Measurements from ENCODE around the gene CLIC5.

Gene CLIC5

DNA sequence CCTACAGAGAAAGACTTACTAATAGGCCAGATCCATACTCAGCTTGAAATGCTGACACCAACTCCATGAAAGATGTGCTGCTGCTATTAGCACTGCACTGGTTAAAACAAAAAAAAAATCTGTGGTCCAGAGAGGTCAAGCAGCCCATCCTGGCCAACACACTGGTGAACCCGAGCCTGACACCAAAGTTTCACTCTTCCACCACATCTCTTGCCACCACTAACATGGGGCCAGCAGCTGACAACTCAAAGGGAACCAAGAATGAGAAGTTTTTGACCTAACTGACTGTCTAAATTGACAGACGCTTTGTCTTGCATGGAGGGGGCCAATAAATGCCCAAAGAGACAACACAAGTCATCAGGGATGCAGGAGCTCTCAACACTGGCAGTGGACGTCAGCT lies 5.4 kb downstream of the CLIC5 start:
- Histone ChIP-seq H2BK5ac (ENCODE audit: low read depth, low read length, poor library complexity) (no peak overlapping the region), H3K4me3 (ENCODE audit: low read depth, low read length) (no peak overlapping the region), H3K4me2 (ENCODE audit: low read length) (no peak overlapping the region), H3K36me3 (ENCODE audit: control insufficient read depth in 1 of 2, insufficient read depth in 2 of 2, low read length in 2 of 2) (no peaks in the 10 kb centered on the region), H4K91ac (ENCODE audit: low read depth, low read length) (no peak overlapping the region), H4K12ac (ENCODE audit: low read depth, low read length) (no peak overlapping the region), H3K23ac (ENCODE audit: low read length) (no peak overlapping the region), H3K27me3 (ENCODE audit: insufficient read depth, low read length) (no peaks in the 10 kb centered on the region), H3K79me1 (ENCODE audit: low read length) (peaks cover 1% of the 10 kb centered on the region), H2BK120ac (ENCODE audit: insufficient read depth, low read length, poor library complexity) (no peak overlapping the region), H3K9ac (ENCODE audit: low read length) (no peak overlapping the region), H3K4ac (ENCODE audit: low read depth, low read length) (no peak overlapping the region), H3K27ac (ENCODE audit: low read depth, low read length) (no peak overlapping the region), H4K8ac (ENCODE audit: low read depth, low read length) (no peak overlapping the region), H2AFZ (ENCODE audit: insufficient read depth, low read length, poor library complexity) (no peak overlapping the region), H3K79me2 (ENCODE audit: control insufficient read depth, insufficient read depth, low read length, poor library complexity) (no peaks in the 10 kb centered on the region), H3K14ac (ENCODE audit: low read length) (no peak overlapping the region), H3K18ac (ENCODE audit: low read length) (no peak overlapping the region), H3K4me1 (ENCODE audit: control insufficient read depth in 1 of 2, insufficient read depth in 2 of 2, low read length in 2 of 2) (peaks cover 20 to 23% of the 10 kb centered on the region in 2 experiments), H2AK5ac (ENCODE audit: low read length) (no peak overlapping the region), H3K9me3 (ENCODE audit: insufficient read depth, low read depth, low read length) (no peaks in the 10 kb centered on the region), H2BK12ac (ENCODE audit: low read length) (no peak overlapping the region)
- WGBS (ENCODE audit: extremely low coverage, insufficient coverage, insufficient read length) = no CpG with 5 or more reads among the region's 3 CpGs
- DNase-seq = no peak

DNA sequence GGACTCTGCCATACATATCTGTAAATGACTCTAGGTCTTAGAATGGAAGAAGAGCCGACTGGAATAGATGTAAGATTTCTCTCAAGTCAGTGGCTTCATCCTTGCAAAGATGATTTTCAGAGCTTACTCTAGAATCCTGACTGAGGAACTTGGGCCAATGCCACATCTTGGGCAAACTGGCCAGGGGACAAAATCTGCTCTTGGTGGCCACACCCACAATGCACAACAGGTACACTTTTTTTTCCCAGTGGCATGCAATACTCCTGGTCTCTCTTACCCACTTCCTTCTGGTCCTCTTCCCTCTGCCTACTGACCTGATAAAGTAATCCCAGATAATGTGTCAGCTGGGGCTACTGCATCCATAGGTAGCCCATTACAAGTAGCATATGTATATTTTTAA lies 13.4 kb downstream of the CLIC5 start:
- no peak overlapping the region for H4K91ac ChIP-seq (ENCODE audit: low read depth, low read length)
- H3K4me3 ChIP-seq (ENCODE audit: low read depth, low read length) = no peak overlapping the region
- H3K14ac ChIP-seq (ENCODE audit: low read length) = no peak overlapping the region
- no peak overlapping the region for H3K18ac ChIP-seq (ENCODE audit: low read length)
- no peak overlapping the region for H2BK12ac ChIP-seq (ENCODE audit: low read length)
- H3K9ac ChIP-seq (ENCODE audit: low read length) = no peak overlapping the region
- H3K4me1 ChIP-seq (ENCODE audit: control insufficient read depth in 1 of 2, insufficient read depth in 2 of 2, low read length in 2 of 2) = peaks cover 0 to 5% of the 10 kb centered on the region in 2 experiments
- no peaks in the 10 kb centered on the region for H3K79me2 ChIP-seq (ENCODE audit: control insufficient read depth, insufficient read depth, low read length, poor library complexity)
- H3K4me2 ChIP-seq (ENCODE audit: low read length) = no peak overlapping the region
- DNase-seq = no peak
- H3K23ac ChIP-seq (ENCODE audit: low read length) = no peak overlapping the region
- no peak overlapping the region for H3K27ac ChIP-seq (ENCODE audit: low read depth, low read length)
- no peak overlapping the region for H2AK5ac ChIP-seq (ENCODE audit: low read length)
- H4K8ac ChIP-seq (ENCODE audit: low read depth, low read length) = no peak overlapping the region
- no peaks in the 10 kb centered on the region for H3K27me3 ChIP-seq (ENCODE audit: insufficient read depth, low read length)
- no peaks in the 10 kb centered on the region for H3K79me1 ChIP-seq (ENCODE audit: low read length)
- no peaks in the 10 kb centered on the region for H3K36me3 ChIP-seq (ENCODE audit: control insufficient read depth in 1 of 2, insufficient read depth in 2 of 2, low read length in 2 of 2)
- no peak overlapping the region for H2BK120ac ChIP-seq (ENCODE audit: insufficient read depth, low read length, poor library complexity)
- no peak overlapping the region for H2AFZ ChIP-seq (ENCODE audit: insufficient read depth, low read length, poor library complexity)
- no peaks in the 10 kb centered on the region for H3K9me3 ChIP-seq (ENCODE audit: insufficient read depth, low read depth, low read length)
- H4K12ac ChIP-seq (ENCODE audit: low read depth, low read length) = no peak overlapping the region
- WGBS (ENCODE audit: extremely low coverage, insufficient coverage, insufficient read length) = no CpG with 5 or more reads among the region's 1 CpG
- no peak overlapping the region for H3K4ac ChIP-seq (ENCODE audit: low read depth, low read length)
- no peak overlapping the region for H2BK5ac ChIP-seq (ENCODE audit: low read depth, low read length, poor library complexity)

DNA sequence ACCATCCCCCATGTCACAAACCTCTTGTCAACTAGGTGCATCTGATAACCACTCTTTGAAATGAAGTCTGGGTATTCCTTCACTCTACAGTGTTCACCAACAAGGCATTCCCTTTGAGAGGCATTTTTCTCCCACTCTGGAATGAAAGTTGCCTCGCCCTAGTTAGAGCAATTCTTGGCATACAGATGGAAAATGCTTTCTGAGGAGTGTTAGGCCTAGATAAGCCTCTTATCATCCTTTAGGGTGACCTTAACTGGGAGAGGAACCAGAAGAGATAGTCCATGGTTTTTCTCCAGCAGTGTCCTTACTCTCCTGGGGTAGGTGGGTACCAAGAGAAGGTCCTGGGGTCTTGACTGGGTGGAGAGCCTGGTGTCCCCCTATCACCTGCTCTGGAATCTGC lies 14.8 kb downstream of the CLIC5 start:
- Histone ChIP-seq H2BK120ac (ENCODE audit: insufficient read depth, low read length, poor library complexity) (no peak overlapping the region), H4K91ac (ENCODE audit: low read depth, low read length) (no peak overlapping the region), H2BK12ac (ENCODE audit: low read length) (no peak overlapping the region), H3K4me3 (ENCODE audit: low read depth, low read length) (no peak overlapping the region), H3K79me1 (ENCODE audit: low read length) (no peaks in the 10 kb centered on the region), H3K4me1 (ENCODE audit: control insufficient read depth in 1 of 2, insufficient read depth in 2 of 2, low read length in 2 of 2) (peaks cover 0 to 5% of the 10 kb centered on the region in 2 experiments), H4K8ac (ENCODE audit: low read depth, low read length) (no peak overlapping the region), H3K27ac (ENCODE audit: low read depth, low read length) (no peak overlapping the region), H3K9ac (ENCODE audit: low read length) (no peak overlapping the region), H3K9me3 (ENCODE audit: insufficient read depth, low read depth, low read length) (no peaks in the 10 kb centered on the region), H3K4ac (ENCODE audit: low read depth, low read length) (no peak overlapping the region), H2BK5ac (ENCODE audit: low read depth, low read length, poor library complexity) (no peak overlapping the region), H2AFZ (ENCODE audit: insufficient read depth, low read length, poor library complexity) (no peak overlapping the region), H4K12ac (ENCODE audit: low read depth, low read length) (no peak overlapping the region), H3K23ac (ENCODE audit: low read length) (no peak overlapping the region), H3K14ac (ENCODE audit: low read length) (no peak overlapping the region), H2AK5ac (ENCODE audit: low read length) (no peak overlapping the region), H3K27me3 (ENCODE audit: insufficient read depth, low read length) (no peaks in the 10 kb centered on the region), H3K4me2 (ENCODE audit: low read length) (no peak overlapping the region), H3K79me2 (ENCODE audit: control insufficient read depth, insufficient read depth, low read length, poor library complexity) (no peaks in the 10 kb centered on the region), H3K18ac (ENCODE audit: low read length) (no peak overlapping the region), H3K36me3 (ENCODE audit: control insufficient read depth in 1 of 2, insufficient read depth in 2 of 2, low read length in 2 of 2) (no peaks in the 10 kb centered on the region)
- DNase-seq = peak in 1 of 2 donors; percentile 85
- no CpG with 5 or more reads among the region's 1 CpG for WGBS (ENCODE audit: extremely low coverage, insufficient coverage, insufficient read length)

DNA sequence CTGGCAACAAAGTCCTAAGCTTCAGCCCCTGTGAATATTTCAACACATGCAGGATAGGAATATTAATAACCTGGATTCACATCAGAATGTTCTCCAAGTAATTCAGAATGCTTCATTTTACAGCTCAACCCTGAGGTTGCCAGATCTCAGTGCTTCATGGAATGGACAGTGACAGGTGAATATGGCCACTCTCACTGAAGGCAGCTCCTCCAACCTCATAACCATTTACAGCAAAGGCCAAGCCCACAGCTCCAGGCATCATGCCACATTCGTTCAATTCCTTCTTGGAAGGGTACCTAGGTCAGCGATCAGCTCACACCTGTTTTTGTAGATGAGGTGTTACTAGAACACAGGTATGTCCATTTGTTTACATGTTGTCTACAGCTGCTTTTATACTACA lies 17.1 kb downstream of the CLIC5 start:
- Histone ChIP-seq H2AK5ac (ENCODE audit: low read length) (no peak overlapping the region), H2AFZ (ENCODE audit: insufficient read depth, low read length, poor library complexity) (no peak overlapping the region)
- WGBS (ENCODE audit: extremely low coverage, insufficient coverage, insufficient read length) = no CpG with 5 or more reads among the region's 2 CpGs

More for the DNA sequence above, 17.1 kb downstream of the CLIC5 start:
- no peak overlapping the region for H3K4ac ChIP-seq (ENCODE audit: low read depth, low read length)
- H3K9me3 ChIP-seq (ENCODE audit: insufficient read depth, low read depth, low read length) = no peaks in the 10 kb centered on the region
- no peak overlapping the region for H3K14ac ChIP-seq (ENCODE audit: low read length)
- peaks cover 0 to 5% of the 10 kb centered on the region in 2 experiments for H3K4me1 ChIP-seq (ENCODE audit: control insufficient read depth in 1 of 2, insufficient read depth in 2 of 2, low read length in 2 of 2)
- no peak overlapping the region for H2BK12ac ChIP-seq (ENCODE audit: low read length)
- no peak overlapping the region for H3K18ac ChIP-seq (ENCODE audit: low read length)
- no peak overlapping the region for H4K12ac ChIP-seq (ENCODE audit: low read depth, low read length)
- no peak overlapping the region for H2BK5ac ChIP-seq (ENCODE audit: low read depth, low read length, poor library complexity)
- no peak overlapping the region for H2BK120ac ChIP-seq (ENCODE audit: insufficient read depth, low read length, poor library complexity)
- H3K4me3 ChIP-seq (ENCODE audit: low read depth, low read length) = no peak overlapping the region
- no peaks in the 10 kb centered on the region for H3K79me2 ChIP-seq (ENCODE audit: control insufficient read depth, insufficient read depth, low read length, poor library complexity)
- no peaks in the 10 kb centered on the region for H3K36me3 ChIP-seq (ENCODE audit: control insufficient read depth in 1 of 2, insufficient read depth in 2 of 2, low read length in 2 of 2)
- no peaks in the 10 kb centered on the region for H3K79me1 ChIP-seq (ENCODE audit: low read length)
- no peak overlapping the region for H3K27ac ChIP-seq (ENCODE audit: low read depth, low read length)
- H3K27me3 ChIP-seq (ENCODE audit: insufficient read depth, low read length) = no peaks in the 10 kb centered on the region
- peak in 1 of 2 donors; percentile 59 for DNase-seq
- no peak overlapping the region for H4K8ac ChIP-seq (ENCODE audit: low read depth, low read length)
- H4K91ac ChIP-seq (ENCODE audit: low read depth, low read length) = no peak overlapping the region
- H3K9ac ChIP-seq (ENCODE audit: low read length) = no peak overlapping the region
- H3K4me2 ChIP-seq (ENCODE audit: low read length) = no peak overlapping the region
- H3K23ac ChIP-seq (ENCODE audit: low read length) = no peak overlapping the region
